Astrocyte of the spinal cord (primary cell): Measurements from ENCODE around the gene PAX9.

Source experiments
- DNase-seq: peaks from one replicate; pipeline ENCODE4 v3.0.0; 2011; ENCODE audit warnings: low read depth, low spot score
- H3K4me3 ChIP-seq: 2 replicates; pipeline ENCODE4 v1.5.1; 2011; ENCODE audit warnings: low read depth, mild to moderate bottlenecking, low read length, moderate library complexity
- in situ Hi-C: cut with HindIII; loops from 2 replicates; pipeline ENCODE4 v1.10.0; 2017; ENCODE audit warnings: low sequenced_read_pairs
- TF ChIP-seq, protein P1 (sequence below): IDR thresholded peaks from 2 replicates; pipeline ENCODE4 v1.5.1; 2012; ENCODE audit warnings: low read depth, mild to moderate bottlenecking, low read length, inconsistent platforms

The PAX9 gene

GRCh38 chr14:36663404-36664321, 2.0 kb downstream of the PAX9 start:
- TF ChIP-seq, protein P1, sequence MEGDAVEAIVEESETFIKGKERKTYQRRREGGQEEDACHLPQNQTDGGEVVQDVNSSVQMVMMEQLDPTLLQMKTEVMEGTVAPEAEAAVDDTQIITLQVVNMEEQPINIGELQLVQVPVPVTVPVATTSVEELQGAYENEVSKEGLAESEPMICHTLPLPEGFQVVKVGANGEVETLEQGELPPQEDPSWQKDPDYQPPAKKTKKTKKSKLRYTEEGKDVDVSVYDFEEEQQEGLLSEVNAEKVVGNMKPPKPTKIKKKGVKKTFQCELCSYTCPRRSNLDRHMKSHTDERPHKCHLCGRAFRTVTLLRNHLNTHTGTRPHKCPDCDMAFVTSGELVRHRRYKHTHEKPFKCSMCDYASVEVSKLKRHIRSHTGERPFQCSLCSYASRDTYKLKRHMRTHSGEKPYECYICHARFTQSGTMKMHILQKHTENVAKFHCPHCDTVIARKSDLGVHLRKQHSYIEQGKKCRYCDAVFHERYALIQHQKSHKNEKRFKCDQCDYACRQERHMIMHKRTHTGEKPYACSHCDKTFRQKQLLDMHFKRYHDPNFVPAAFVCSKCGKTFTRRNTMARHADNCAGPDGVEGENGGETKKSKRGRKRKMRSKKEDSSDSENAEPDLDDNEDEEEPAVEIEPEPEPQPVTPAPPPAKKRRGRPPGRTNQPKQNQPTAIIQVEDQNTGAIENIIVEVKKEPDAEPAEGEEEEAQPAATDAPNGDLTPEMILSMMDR = no peak
- H3K4me3 ChIP-seq = peak overlapping the region; percentile 47
- no peak for DNase-seq
- in situ Hi-C loops = no loop called here

GRCh38 chr14:36664322-36665193, 2.9 kb downstream of the PAX9 start:
- in situ Hi-C loops = no loop called here
- H3K4me3 ChIP-seq = no peak overlapping the region
- TF ChIP-seq, protein P1 = no peak
- no peak for DNase-seq

GRCh38 chr14:36665887-36666415, 4.3 kb downstream of the PAX9 start:
- no peak for DNase-seq
- H3K4me3 ChIP-seq = no peak overlapping the region
- in situ Hi-C loops = no loop called here
- TF ChIP-seq, protein P1 = no peak

DNA sequence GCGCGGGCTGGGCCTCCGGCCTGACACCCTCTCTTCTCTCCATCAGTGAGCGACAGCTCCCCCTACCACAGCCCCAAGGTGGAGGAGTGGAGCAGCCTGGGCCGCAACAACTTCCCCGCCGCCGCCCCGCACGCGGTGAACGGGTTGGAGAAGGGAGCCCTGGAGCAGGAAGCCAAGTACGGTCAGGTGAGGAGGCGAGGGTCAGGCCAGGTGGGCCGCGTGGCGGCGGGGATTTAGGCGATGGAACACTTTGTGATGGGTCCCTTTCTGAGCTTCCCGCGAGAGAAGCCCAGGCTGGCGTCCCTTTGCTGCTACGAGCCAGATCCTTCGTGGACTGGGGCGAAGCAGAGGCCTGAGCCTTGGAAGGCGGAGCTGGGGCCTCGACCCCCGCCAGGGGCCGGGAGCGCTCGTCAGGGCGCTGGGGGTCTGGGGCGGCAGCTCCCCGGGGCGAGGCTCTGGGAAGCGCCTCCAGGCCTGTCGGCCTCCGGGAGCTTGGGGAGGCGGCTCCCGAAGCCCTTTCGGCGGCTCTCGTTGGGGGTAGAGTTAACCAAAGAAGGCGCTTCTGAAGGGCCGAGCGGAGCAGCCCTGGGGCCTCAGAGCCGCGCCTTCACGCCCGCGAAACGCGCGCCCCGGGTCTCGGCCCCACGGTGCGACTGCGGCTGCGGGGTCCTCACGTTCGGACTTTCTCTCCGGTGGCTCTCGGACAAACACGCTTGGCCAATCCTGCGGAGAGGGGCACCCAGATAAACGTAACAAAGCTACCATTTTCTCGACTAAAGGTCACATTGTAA, 5.0 kb downstream of the PAX9 start:
- TF ChIP-seq, protein P1 = no peak
- in situ Hi-C loops = no loop called here
- H3K4me3 ChIP-seq = no peak overlapping the region
- no peak for DNase-seq

DNA sequence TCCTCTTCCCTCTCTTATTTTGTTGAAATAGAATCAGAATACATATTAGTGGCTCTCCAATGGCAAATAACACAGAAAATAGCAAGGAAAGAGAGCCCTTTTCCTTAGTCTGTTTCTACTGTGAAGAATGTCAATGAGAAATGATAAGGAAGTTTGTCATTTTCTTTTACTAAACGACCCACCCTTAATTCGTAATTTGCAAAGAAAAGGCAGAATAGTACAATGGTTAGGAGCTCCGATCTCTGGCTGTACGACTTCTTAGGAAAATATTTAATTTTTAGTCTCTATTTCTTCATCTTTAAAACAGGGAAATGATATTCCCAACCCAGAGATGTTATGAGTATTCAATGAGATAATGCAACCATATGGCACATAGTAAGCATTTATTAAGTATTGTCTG, 6.0 kb downstream of the PAX9 start:
- TF ChIP-seq, protein P1 = no peak
- H3K4me3 ChIP-seq = no peak overlapping the region
- in situ Hi-C loops = no loop called here

DNA sequence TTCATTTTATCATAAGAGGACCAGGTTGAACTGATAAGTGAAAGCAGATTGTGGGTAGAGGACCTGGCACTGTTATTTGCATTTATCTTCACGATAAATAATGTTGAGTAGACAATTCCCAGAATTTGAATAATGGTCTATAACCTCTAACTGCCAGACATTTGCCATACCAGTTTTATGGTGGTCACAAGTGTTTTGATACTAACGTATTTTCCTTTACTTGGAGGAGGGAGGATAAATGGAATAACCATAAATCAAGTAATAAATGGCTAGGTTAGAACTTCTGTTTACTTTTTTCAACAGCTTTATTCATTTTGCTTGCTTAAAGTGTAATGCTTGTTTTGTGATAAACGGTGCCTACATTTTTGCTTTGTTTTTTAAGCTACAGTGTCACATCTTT, 9.5 kb downstream of the PAX9 start:
- in situ Hi-C loops = no loop called here
- H3K4me3 ChIP-seq = no peak overlapping the region
- DNase-seq = no peak
- TF ChIP-seq, protein P1 = no peak

More for the DNA sequence above, 6.0 kb downstream of the PAX9 start:
- DNase-seq = no peak
